GM18870 (cell line): ENCODE data around the gene SHOX.
"Not testable (repeated sequence)": the region's sequence is repeated elsewhere in the genome, so short reads cannot be mapped to it uniquely, and the experiment has no call there.

Experiments used
- ATAC-seq: cut with Tn5 transposase; IDR thresholded peaks from one replicate; pipeline ENCODE4 v1.9.1; 2021; ENCODE audit warnings: moderate library complexity; ENCODE audit not compliant: unreplicated experiment

SHOX gene

DNA sequence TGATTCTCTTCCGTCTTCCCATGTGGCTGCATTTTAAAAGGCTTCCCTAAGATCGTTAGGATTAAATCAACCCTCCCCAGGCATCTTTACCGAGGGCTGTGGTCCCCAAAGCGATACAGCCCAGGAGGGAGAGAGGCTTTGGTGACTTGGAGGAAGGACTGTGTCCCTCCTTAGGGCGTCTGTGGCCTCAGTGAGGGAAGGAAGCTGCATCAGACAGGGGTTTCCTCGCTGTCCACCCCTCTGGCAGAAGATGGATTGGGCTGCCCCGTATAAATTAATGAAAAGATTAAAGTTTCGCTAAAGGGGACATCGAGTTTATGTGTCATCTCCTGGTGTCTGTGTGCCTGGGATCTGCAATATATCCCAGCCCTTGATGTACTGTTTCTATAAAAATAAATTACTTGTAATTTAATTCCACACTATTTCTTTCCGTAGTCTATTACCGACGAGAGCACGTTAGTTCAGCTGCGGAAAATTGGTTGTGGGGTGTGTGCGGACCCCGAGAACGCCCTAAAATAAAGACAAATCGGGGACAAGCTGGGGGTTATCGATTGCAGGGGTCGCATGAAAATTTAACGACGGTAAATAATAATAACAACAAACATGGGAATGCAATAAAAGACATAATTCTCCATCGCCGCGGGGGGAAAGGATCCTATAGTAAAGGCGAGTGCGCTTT lies 6.5 kb downstream of the SHOX start:
- no peak for ATAC-seq

DNA sequence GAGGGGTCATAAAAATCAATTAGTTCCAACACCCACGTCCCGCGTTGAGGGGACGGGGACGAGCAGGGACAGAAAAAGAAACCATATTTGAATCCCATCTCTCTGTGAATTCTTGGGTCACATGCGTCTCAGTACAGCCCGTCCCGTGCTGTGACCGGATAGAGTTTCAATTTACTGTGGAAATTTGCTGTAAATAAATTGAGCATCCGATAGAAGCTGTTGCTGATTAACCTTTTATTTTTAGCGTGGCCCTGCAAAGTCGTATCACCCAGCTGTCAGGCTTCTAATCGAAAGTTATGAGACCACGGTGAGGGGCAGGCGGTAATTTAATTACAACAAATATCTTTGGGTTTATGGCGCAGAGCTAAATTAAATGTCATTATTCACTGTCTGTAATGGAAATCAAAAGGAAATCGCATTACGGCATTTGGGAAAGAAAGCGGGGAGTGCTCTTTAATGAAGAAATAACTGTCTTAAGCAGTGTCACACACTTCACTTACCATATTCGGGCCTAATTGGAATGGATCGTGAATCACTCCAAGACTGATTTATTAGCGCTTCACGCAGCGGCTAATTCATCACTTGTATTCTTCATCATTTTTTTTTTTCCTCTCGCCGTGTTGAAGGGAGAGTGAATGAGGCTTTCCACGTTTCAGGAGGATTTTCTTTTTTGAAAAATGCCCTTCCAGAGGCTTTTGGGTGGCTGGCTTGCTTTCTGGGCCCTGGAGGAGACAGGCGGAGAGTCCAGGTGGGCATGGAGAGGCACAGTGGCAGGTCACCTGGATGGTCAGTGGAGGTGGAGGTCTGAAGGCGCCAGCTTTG lies 7.3 kb downstream of the SHOX start:
- no peak for ATAC-seq

DNA sequence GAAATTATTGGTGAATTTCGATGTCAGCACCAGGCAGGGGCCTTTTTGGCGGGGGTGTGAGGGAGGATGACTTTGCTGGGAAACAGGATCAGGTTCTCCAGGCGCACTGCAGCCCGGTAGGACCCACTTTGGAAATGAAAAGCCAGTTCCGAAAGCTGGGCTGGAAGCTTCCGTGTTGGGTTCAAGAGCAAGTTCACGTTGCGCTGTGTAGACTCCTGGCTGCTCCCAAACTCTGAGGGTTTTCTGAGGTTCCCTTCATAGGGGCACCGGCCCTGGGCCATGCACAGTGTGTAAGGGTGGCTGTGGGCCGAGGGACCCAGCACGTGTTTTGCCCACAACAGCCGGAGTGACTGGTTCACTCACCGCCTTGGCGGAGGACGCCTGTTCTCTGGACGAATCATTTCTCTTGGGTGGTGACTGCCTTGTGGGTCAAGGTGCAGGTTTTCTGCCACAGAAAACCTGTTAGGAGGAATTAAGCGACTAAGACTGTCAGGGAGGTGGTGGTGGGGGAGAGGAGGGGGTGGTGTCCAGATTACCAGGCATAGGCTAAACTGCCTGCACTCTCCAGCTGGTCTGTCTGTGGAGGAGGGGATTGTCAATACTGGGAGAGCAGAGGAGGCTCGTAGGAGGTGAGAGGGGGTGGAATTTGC lies 8.0 kb downstream of the SHOX start:
- ATAC-seq = no peak

DNA sequence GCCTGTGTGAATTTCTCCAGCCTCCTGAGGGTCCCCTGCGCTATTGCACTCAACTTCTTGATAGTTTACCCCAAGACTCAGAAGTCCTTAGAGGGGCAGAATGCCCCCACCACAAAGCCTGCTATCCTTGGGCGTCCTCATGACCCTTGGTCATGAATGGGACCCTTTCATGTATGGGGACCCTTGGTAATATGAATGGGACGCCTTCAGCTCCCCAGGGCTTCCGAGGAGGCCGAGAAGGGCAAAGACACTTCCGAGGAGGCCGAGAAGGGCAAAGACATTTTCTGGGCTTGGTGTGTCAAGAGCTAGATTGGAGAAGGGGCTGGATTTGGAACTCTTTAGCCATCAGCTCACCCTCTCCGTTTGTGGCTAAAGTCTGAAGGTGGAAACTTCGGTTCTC lies 8.6 kb downstream of the SHOX start:
- ATAC-seq = no peak

DNA sequence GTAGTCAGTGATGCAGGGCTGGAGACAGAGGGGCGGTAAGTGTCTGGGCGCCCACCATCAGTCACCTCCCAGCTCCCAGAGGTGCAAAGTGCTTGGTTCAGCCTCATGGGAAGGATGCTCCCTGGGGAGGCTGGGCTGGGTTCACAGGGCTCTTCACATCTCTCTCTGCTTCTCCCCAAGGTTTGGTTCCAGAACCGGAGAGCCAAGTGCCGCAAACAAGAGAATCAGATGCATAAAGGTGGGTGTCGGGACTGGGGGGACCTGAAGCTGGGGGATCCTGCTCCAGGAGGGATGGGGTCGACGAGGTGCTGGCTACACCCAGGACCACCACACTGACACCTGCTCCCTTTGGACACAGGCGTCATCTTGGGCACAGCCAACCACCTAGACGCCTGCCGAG lies 10.1 kb downstream of the SHOX start:
- ATAC-seq = no peak

DNA sequence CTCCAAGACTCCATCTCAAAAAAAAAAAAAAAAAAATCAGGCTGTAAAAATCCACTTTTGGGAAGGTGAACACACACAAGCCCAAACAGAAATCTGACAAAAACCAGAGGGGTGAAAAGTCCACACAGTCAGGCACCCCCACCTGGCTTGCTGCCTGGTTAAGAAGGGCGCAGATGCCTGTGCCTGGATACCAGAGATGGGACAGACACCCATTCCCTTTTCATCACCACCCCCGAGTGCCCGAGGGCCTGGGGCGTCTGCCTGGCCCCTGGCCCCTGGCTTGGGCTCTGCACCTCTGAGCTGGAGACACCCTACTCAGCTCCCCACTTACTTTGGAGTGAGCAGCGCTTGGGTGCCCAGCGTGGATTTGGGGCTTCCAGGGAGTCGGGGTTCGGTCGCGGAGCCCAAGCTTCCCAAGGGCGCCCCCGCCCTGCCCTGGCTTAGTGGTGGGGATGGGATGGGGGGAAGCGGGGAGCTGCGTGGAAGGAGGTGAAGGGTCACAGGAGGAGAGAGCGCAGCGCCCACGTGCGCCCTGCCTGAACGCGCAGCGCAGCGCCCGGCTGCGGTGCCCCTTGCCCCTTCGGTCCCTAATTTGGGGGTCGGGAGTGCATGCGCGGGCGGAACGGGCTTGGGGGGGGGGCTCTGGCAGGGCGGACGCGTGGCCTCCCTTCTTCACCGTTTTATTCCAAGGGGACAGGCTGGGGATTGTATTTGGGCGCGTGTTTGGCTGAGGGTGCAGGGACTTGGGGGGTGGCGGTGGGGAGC lies 11.3 kb downstream of the SHOX start:
- no peak for ATAC-seq

DNA sequence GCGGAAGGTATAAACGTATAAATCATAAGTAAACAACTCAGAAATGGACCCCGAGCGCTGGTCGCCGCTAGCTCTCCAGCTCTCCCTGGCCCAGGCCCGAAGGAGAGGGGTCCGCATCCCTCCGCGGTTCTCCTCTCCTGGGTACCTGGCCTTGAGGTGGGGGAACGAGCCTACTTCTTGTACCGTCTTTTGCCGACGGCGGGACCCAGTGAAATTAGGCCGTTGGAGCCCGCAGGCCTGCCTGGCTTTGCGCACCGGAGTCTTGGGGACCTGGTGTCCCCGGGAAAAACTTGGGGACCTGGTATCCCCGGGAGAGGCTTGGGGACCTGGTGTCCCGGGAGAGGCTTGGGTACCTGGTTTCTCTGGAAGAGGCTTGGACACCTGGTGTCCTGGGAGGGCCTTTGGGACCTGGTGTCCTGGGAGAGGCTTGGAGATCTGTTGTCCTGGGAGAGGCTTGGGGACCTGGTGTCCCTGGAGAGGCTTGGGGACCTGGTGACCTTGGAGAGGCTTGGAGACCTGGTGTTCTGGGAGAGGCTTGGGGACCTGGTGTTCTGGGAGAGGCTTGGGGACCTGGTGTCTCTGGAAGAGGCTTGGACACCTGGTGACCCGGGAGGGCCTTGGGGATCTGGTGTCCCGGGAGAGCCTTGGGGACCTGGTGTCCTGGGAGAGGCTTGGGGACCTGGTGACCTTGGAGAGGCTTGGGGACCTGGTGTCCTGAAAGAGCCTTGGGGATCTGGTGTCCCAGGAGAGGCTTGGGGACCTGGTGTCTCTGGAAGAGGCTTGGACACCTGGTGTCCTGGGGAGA lies 12.0 kb downstream of the SHOX start:
- no peak for ATAC-seq

DNA sequence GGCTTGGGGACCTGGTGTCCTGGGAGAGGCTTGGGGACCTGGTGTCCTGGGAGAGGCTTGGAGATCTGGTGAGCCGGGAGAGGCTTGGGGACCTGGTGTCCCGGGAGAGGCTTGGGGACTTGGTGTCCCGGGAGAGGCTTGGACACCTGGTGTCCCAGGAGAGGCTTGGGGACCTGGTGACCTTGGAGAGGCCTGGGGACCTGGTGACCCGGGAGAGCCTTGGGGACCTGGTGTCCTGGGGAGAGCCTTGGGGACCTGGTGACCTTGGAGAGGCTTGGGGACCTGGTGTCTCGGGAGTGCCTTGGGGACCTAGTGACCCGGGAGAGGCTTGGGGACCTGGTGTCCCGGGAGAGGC lies 12.6 kb downstream of the SHOX start:
- no peak for ATAC-seq

DNA sequence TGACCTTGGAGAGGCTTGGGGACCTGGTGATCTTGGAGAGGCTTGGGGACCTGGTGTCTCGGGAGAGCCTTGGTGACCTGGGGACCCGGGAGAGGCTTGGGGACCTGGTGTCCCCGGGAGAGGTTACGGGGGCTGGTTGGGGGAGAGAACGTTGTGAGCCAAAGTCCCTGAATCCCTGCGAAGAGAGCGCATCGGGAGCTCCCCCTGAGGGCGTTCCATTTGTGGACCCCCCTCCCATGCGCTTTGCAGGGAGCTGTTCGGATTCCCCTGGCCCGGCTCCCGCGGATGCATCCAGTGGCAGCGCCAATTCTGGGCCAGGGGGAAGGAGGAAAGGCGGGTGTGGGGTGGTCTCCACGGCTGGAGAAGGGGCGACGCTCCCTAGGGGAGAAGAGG lies 13.3 kb downstream of the SHOX start:
- no peak for ATAC-seq

DNA sequence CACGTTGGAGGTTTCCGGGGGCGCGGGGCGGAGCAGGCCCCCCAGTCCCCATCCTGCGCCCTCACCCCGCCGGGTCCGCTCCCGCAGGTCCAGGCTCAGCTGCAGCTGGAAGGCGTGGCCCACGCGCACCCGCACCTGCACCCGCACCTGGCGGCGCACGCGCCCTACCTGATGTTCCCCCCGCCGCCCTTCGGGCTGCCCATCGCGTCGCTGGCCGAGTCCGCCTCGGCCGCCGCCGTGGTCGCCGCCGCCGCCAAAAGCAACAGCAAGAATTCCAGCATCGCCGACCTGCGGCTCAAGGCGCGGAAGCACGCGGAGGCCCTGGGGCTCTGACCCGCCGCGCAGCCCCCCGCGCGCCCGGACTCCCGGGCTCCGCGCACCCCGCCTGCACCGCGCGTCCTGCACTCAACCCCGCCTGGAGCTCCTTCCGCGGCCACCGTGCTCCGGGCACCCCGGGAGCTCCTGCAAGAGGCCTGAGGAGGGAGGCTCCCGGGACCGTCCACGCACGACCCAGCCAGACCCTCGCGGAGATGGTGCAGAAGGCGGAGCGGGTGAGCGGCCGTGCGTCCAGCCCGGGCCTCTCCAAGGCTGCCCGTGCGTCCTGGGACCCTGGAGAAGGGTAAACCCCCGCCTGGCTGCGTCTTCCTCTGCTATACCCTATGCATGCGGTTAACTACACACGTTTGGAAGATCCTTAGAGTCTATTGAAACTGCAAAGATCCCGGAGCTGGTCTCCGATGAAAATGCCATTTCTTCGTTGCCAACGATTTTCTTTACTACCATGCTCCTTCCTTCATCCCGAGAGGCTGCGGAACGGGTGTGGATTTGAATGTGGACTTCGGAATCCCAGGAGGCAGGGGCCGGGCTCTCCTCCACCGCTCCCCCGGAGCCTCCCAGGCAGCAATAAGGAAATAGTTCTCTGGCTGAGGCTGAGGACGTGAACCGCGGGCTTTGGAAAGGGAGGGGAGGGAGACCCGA lies 14.0 kb downstream of the SHOX start:
- ATAC-seq = no peak

DNA sequence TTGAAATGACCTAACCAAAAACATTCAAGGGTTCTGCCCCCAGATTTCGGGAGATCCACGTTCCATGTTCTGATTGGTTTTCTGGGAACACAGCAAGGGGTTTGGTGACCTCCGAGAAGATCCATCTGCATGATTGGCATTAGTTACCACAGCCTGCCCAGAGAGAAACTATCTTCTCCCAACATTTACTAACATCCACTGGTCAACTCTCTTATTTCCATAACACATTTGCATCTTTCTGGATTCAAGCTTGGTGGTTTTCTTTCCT lies 15.6 kb downstream of the SHOX start:
- ATAC-seq = no peak

DNA sequence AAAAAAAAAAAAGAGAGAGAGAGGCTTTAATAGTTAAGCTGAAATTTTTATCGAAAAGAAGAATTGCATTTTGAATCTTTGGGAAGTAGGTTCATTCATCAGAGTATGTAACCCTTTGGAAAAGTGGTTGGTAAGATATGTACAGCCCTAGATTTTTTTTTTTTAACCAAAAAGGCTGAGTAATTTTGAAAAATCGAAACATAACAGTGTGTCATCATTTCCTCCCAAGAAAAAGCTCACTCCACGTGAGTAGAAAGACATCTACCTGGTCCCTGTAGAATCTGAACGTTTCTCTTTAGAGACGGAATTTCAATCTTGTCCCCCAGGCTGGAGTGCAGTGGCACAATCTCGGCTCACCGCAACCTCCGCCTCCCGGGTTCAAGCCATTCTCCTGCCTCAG lies 16.2 kb downstream of the SHOX start:
- no peak for ATAC-seq

DNA sequence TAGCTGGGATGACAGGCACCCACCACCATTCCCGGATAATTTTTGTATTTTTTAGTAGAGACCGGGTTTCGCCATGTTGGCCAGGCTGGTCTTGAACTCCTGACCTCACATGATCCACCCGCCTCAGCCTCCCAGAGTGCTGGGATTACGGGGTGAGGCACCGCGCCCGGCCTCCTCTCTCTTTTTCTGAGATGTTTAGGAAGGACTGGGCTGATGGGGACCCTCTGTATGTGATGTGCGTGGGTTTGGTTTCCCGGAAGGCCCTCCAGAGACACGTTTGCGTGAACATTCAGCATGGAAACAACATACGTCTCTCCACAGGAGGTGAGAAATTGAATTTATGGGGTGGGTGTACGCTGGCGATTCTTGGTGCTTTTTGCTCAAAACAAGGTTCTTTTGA lies 18.6 kb downstream of the SHOX start:
- no peak for ATAC-seq

DNA sequence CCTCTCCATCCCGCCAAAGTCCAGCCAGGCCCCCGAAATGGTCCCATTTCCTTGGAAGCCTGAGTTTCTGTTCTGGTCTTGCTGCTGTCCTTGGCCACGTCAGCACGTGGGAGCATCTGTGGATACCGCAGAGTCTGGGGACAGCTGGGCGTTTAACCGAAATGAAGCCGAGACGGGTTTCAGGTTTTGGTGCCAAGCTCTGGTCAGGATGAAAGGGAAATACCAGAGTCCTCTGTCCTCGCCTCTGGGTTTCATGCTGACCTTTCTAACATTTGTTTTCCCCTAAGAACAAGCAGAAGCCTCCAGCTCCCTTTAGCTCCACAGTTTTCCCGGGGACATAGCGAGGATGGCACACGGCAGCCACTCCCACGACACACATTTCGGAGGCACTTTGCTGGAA lies 19.7 kb downstream of the SHOX start:
- ATAC-seq = no peak

DNA sequence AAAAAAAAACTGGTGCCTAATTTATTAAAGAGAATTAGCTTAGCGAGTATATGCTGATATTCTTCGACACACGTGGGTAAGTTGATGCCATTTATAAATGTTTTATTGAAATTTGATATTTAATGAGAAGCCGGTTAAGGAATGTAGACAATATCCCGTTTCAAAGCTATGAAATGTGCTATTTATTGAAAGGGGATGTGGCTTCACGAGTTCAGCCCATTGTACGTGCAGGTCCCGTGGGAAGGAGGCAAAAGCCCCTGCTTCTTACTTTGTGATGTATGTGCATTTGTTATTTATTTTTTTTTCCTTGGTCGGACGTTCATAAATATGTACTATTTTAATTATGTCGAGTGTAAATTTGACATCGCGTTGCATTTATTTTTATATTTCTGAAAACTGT lies 20.2 kb downstream of the SHOX start:
- ATAC-seq = no peak

DNA sequence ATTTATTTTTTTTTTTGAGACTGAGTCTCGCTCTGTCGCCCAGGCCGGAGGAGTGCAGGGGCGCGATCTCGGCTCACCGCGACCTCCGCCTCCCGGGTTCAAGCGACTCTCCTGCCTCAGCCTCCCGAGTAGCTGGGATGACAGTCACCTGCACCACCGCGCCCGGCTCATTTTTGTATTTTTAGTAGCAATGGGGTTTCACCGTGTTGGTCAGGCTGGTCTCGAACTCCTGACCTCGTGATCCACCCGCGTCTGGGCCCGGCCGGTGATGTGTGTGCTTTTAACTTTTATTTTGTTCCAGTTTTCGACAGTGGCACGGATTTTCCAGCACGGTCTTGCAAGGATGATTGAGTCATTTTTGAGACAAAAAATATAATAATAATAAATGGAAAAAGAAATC lies 21.3 kb downstream of the SHOX start:
- not testable (repeated sequence) for ATAC-seq

DNA sequence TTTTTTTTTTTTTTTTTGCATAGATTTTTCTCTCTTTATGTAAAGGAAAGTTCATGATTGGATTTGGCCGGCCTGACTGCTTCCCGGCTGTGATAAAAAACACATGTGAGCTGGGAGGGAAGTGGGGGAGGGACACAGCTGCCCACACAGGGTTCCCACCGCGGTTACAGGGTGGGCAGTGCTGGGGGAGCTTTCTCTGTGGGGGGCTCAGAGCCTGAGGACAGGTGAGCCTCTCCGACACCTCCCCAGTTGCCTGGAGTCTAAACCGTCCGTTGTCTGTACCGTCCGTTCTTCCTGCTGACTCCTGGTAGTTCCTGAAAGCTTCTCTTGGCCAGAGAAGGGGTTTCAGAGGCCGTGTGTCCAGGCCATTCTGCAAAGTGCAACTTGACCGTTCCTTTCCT lies 21.8 kb downstream of the SHOX start:
- no peak for ATAC-seq

DNA sequence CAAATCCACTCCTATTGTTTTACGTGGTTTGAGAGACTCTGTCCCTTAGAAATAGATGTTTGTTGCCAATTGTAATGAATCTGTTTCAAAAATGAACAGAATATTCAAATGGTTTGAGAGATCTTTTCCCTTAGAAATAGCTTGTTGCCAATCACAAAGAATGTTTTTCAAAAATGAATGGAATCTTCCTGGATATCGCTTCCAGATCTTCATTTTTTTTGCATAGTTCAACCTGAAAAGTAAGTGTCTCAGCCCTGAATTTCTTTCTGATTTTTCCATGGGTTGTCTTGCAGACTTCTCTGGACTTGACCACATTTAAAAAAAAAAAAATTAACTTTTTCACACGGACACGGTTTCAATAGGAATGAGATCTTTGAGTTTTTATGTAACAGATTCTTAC lies 22.7 kb downstream of the SHOX start:
- no peak for ATAC-seq

DNA sequence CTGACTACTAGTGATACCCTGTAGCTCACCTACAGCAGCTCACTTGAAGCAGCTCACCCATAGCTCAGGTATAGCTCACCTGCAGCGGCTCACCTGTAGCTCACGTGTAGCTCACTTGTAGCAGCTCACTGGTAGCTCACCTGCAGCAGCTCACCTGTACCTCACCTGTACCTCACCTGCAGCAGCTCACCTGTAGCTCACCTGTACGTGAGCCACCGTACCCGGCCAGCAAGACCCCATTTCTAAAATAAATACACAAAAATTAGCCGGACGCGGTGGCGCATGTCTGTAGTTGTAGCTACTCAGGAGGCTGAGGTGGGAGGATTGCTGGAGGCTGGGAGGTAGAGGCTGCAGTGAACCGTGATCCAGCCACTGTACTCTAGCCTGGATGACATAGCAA lies 30.6 kb downstream of the SHOX start:
- no peak for ATAC-seq

DNA sequence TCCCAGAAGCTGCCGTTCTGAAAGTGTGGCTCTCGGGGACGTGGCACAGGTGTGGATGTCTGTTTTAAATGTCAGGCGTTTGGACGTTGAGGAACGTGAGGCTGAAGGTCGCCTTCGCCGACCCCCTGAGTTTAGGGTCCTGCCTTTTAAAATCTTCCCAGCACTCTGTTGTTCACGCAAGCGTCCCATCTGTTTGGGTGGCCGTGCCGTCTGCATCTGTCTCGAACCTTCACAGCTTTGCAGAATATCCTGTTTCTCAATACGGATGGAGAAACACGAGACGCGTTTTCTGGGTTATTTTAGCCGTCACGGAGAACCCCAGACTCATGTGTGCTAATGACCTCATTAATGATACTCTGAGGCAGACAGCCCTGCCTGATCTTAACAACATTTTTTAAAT lies 31.5 kb downstream of the SHOX start:
- ATAC-seq = no peak
